ENCODE data around the gene NEK2.

GRCh38 chr1:211634461-211634860, 41.0 kb downstream of the NEK2 start:
- TF ChIP-seq, protein P1, sequence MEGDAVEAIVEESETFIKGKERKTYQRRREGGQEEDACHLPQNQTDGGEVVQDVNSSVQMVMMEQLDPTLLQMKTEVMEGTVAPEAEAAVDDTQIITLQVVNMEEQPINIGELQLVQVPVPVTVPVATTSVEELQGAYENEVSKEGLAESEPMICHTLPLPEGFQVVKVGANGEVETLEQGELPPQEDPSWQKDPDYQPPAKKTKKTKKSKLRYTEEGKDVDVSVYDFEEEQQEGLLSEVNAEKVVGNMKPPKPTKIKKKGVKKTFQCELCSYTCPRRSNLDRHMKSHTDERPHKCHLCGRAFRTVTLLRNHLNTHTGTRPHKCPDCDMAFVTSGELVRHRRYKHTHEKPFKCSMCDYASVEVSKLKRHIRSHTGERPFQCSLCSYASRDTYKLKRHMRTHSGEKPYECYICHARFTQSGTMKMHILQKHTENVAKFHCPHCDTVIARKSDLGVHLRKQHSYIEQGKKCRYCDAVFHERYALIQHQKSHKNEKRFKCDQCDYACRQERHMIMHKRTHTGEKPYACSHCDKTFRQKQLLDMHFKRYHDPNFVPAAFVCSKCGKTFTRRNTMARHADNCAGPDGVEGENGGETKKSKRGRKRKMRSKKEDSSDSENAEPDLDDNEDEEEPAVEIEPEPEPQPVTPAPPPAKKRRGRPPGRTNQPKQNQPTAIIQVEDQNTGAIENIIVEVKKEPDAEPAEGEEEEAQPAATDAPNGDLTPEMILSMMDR (IDR thresholded peaks at IDR 0.05; ENCODE audit: poor library complexity), result no peak
- TF ChIP-seq EZH2 (IDR thresholded peaks at IDR 0.05; ENCODE audit: borderline replicate concordance) (no peak), EZH2phosphoT487 (IDR thresholded peaks at IDR 0.05; ENCODE audit: low read depth, severe bottlenecking, unreplicated experiment) (no peak)
